Thyroid gland (tissue), 4 donors: ENCODE data around the gene CDH22.

ENCODE experiments used
- CTCF ChIP-seq, 6 experiments: fragments of 200-600 bp in 3 of 6; fragments of 450-650 bp in 3 of 6; sonication (generic) in 3 of 6; IDR thresholded peaks; one replicate each; pipeline ENCODE4 v1.5.1; 2016 to 2019; ENCODE audit warnings: antibody characterized with exemption in 6 of 6, mild to moderate bottlenecking in 2 of 6, inconsistent platforms in 1 of 6, moderate library complexity in 1 of 6
- POLR2A ChIP-seq, 2 donors: fragments of 450-650 bp; IDR thresholded peaks; one replicate each; pipeline ENCODE4 v1.6.1; 2017; ENCODE audit warnings: antibody characterized with exemption in 2 of 2, mild to moderate bottlenecking in 2 of 2, moderate library complexity in 1 of 2

DNA sequence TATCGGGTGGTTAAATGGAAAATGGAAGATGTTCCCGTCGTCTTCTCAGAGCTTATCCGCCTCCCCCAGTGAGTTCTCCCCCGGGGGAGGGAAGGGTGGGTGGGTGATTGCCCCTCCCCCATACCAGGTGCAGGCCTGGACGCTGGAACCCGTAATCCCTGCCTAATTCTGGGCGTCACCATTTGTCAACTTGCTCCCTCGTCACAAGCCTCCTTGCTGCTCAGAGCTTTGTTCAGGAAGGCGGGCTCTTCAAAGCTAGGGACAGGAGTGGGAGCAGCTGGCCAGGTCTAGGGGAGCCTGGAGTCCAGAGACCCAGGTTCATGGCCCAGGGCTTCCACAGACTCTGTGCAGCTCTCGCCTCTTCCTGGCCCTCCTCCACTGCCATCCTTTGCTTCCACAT lies 25.6 kb downstream of the CDH22 start:
- TF ChIP-seq CTCF (IDR thresholded peaks at IDR 0.05) (no peak), POLR2A (IDR thresholded peaks at IDR 0.05) (no peak)
